DND-41 (cell line): ENCODE data around the gene SP140L.

ENCODE experiments used
- CTCF ChIP-seq: IDR thresholded peaks from 2 replicates; pipeline ENCODE4 v1.5.1; 2012; ENCODE audit warnings: borderline replicate concordance, low read length, moderate library complexity, mild to moderate bottlenecking; ENCODE audit not compliant: poor library complexity, severe bottlenecking; ENCODE audit errors: extremely low read depth
- EZH2 ChIP-seq: IDR thresholded peaks from 3 replicates; pipeline ENCODE4 v1.6.1; 2012; ENCODE audit warnings: borderline replicate concordance, low read depth, mild to moderate bottlenecking, moderate library complexity, low read length, inconsistent platforms; ENCODE audit not compliant: severe bottlenecking

- no peak for TF ChIP-seq CTCF
- no peak for TF ChIP-seq EZH2
These were observed 98.4 kb downstream of the SP140L start for GRCh38 chr2:230425377-230425776.
